ENCODE data around the gene UBR4. TPM values are rescaled to one million over a fixed set of nuclear protein-coding genes. Genes with fewer than 3 reads are reported as not detected.

The UBR4 gene
- polyA plus RNA-seq, 1 donor from 2014 or later, result 49.7 TPM

DNA sequence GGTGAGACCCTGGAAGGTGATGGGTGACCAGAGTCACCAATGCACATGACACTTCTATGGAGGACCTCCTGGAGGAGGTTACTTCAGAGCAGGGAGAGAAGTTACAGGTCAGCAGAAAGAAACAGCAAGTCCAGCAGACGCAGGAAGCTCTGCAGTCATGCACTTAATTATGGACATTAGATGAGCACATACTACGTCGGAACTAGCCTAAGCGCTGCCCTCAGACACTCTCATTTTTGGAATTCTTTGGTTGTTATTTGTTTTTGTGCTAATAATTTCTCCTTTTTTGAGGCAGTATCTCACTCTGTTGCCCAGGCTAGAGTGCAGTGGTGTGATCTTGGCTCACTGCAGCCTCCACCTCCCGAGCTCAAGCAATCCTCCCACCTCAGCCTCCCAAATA, 160.3 kb downstream of the UBR4 start:
- H3K27ac ChIP-seq (ENCODE audit: low read length), result no peak overlapping the region
- H4K20me1 ChIP-seq (ENCODE audit: insufficient read depth), result no peaks in the 10 kb centered on the region
- H3K9me3 ChIP-seq (ENCODE audit: low read length), result no peaks in the 10 kb centered on the region
- no peak overlapping the region for H3K4me2 ChIP-seq (ENCODE audit: low read length)
- no peaks in the 10 kb centered on the region for H3K79me2 ChIP-seq (replicated peaks; ENCODE audit: insufficient read depth, low read length)
- H3K9me2 ChIP-seq (ENCODE audit: insufficient read depth, low read length), result no peaks in the 10 kb centered on the region
- no peaks in the 10 kb centered on the region for H3F3A ChIP-seq (ENCODE audit: insufficient read depth, low read length, poor library complexity, severe bottlenecking)
- no peaks in the 10 kb centered on the region for H3K36me3 ChIP-seq (ENCODE audit: insufficient read depth, low read length)
- no peak overlapping the region for H3K4me3 ChIP-seq (ENCODE audit: low read length)
- H2AFZ ChIP-seq (ENCODE audit: low read depth, low read length), result no peak overlapping the region
- no peaks in the 10 kb centered on the region for H3K27me3 ChIP-seq (ENCODE audit: insufficient read depth, low read depth, low read length)
- TF ChIP-seq, protein P1, sequence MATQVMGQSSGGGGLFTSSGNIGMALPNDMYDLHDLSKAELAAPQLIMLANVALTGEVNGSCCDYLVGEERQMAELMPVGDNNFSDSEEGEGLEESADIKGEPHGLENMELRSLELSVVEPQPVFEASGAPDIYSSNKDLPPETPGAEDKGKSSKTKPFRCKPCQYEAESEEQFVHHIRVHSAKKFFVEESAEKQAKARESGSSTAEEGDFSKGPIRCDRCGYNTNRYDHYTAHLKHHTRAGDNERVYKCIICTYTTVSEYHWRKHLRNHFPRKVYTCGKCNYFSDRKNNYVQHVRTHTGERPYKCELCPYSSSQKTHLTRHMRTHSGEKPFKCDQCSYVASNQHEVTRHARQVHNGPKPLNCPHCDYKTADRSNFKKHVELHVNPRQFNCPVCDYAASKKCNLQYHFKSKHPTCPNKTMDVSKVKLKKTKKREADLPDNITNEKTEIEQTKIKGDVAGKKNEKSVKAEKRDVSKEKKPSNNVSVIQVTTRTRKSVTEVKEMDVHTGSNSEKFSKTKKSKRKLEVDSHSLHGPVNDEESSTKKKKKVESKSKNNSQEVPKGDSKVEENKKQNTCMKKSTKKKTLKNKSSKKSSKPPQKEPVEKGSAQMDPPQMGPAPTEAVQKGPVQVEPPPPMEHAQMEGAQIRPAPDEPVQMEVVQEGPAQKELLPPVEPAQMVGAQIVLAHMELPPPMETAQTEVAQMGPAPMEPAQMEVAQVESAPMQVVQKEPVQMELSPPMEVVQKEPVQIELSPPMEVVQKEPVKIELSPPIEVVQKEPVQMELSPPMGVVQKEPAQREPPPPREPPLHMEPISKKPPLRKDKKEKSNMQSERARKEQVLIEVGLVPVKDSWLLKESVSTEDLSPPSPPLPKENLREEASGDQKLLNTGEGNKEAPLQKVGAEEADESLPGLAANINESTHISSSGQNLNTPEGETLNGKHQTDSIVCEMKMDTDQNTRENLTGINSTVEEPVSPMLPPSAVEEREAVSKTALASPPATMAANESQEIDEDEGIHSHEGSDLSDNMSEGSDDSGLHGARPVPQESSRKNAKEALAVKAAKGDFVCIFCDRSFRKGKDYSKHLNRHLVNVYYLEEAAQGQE (IDR thresholded peaks at IDR 0.05; ENCODE audit: borderline replicate concordance), result no peak
- TF ChIP-seq, protein P2, sequence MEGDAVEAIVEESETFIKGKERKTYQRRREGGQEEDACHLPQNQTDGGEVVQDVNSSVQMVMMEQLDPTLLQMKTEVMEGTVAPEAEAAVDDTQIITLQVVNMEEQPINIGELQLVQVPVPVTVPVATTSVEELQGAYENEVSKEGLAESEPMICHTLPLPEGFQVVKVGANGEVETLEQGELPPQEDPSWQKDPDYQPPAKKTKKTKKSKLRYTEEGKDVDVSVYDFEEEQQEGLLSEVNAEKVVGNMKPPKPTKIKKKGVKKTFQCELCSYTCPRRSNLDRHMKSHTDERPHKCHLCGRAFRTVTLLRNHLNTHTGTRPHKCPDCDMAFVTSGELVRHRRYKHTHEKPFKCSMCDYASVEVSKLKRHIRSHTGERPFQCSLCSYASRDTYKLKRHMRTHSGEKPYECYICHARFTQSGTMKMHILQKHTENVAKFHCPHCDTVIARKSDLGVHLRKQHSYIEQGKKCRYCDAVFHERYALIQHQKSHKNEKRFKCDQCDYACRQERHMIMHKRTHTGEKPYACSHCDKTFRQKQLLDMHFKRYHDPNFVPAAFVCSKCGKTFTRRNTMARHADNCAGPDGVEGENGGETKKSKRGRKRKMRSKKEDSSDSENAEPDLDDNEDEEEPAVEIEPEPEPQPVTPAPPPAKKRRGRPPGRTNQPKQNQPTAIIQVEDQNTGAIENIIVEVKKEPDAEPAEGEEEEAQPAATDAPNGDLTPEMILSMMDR (IDR thresholded peaks at IDR 0.05; ENCODE audit: poor library complexity, severe bottlenecking), result no peak
- no peak for TF ChIP-seq RAD21 (conservative IDR thresholded peaks at IDR 0.05)
- TF ChIP-seq EZH2 (IDR thresholded peaks at IDR 0.05; ENCODE audit: borderline replicate concordance, insufficient read depth, low read length, poor library complexity, severe bottlenecking), result no peak
- no peak for TF ChIP-seq POLR2AphosphoS5 (IDR thresholded peaks at IDR 0.05)
- TF ChIP-seq EP300 (conservative IDR thresholded peaks at IDR 0.05; ENCODE audit: poor library complexity, severe bottlenecking), result no peak
- no peak for TF ChIP-seq TAF1 (IDR thresholded peaks at IDR 0.05; ENCODE audit: low read depth)
- TF ChIP-seq MXI1 (conservative IDR thresholded peaks at IDR 0.05; ENCODE audit: poor library complexity, severe bottlenecking), result no peak
- no peak for TF ChIP-seq SMC3 (conservative IDR thresholded peaks at IDR 0.05; ENCODE audit: poor library complexity)
- no peak overlapping the region for H3K9ac ChIP-seq (ENCODE audit: low read length)

DNA sequence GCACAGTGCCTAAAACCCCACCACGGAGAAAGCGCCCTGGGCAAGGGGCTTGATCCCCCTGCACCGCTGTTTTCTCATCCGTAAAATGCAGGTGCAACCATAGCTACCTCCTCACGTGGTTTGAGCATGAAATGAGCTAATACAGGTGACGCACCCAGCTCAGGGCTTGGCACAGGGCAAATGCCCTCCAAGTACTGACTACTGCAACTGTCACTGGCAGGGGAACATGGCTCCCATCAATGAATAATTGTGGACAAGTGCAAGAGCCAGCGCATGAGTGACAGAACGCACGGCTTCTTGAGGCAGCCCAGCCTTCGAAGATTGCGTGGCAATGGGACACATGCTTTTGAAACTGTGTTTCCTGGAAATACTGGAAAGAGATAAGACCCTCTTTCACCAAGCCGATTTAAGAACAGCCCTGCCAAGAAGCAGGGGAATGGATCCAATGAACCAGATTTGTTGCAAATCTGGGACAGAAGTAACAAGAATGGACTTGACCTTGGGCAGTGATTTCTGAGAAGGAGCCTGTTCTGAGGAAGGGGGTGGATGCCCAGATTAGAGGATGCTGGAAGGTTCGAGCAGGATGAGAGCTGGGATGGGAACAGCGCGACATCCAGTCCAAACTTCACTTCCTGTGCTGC, 160.8 kb downstream of the UBR4 start:
- Histone ChIP-seq H3K27me3 (ENCODE audit: insufficient read depth, low read depth, low read length) (no peaks in the 10 kb centered on the region), H4K20me1 (ENCODE audit: insufficient read depth) (no peaks in the 10 kb centered on the region), H3K27ac (ENCODE audit: low read length) (no peak overlapping the region), H3K9ac (ENCODE audit: low read length) (no peak overlapping the region), H3K4me3 (ENCODE audit: low read length) (no peak overlapping the region), H3K9me2 (ENCODE audit: insufficient read depth, low read length) (no peaks in the 10 kb centered on the region), H3K36me3 (ENCODE audit: insufficient read depth, low read length) (no peaks in the 10 kb centered on the region), H3F3A (ENCODE audit: insufficient read depth, low read length, poor library complexity, severe bottlenecking) (no peaks in the 10 kb centered on the region), H3K4me2 (ENCODE audit: low read length) (no peak overlapping the region), H3K9me3 (ENCODE audit: low read length) (no peaks in the 10 kb centered on the region), H2AFZ (ENCODE audit: low read depth, low read length) (no peak overlapping the region), H3K79me2 (replicated peaks; ENCODE audit: insufficient read depth, low read length) (no peaks in the 10 kb centered on the region)
- TF ChIP-seq TAF1 (IDR thresholded peaks at IDR 0.05; ENCODE audit: low read depth) (no peak), RAD21 (conservative IDR thresholded peaks at IDR 0.05) (no peak), EP300 (conservative IDR thresholded peaks at IDR 0.05; ENCODE audit: poor library complexity, severe bottlenecking) (no peak), MXI1 (conservative IDR thresholded peaks at IDR 0.05; ENCODE audit: poor library complexity, severe bottlenecking) (no peak), EZH2 (IDR thresholded peaks at IDR 0.05; ENCODE audit: borderline replicate concordance, insufficient read depth, low read length, poor library complexity, severe bottlenecking) (no peak), SMC3 (conservative IDR thresholded peaks at IDR 0.05; ENCODE audit: poor library complexity) (no peak)
- TF ChIP-seq, protein P2 (IDR thresholded peaks at IDR 0.05; ENCODE audit: poor library complexity, severe bottlenecking), result no peak
- TF ChIP-seq, protein P1 (IDR thresholded peaks at IDR 0.05; ENCODE audit: borderline replicate concordance), result no peak
